ENCODE measurements around the gene TRAF2.

The TRAF2 gene

GRCh38 chr9:136847826-136848392 is 38.4 kb upstream of the TRAF2 start:
- DNase-seq: peak; percentile 92

- peak; percentile 72 for DNase-seq
Observed at GRCh38 chr9:136848393-136849037, 37.8 kb upstream of the TRAF2 start.

- peak; percentile 99 for DNase-seq
Observed at GRCh38 chr9:136849038-136849959, 37.0 kb upstream of the TRAF2 start, which contains the start of gene PHPT1. PHPT1 (plus strand) TSS chr9:136849409; CDS start chr9:136849431, 22 bp downstream.

GRCh38 chr9:136849960-136850865 is 36.1 kb upstream of the TRAF2 start:
- no peak for DNase-seq

- no peak for DNase-seq
Observed at GRCh38 chr9:136850866-136851775, 35.2 kb upstream of the TRAF2 start.

GRCh38 chr9:136851941-136852663 is 34.2 kb upstream of the TRAF2 start, which contains the start of gene MAMDC4:
MAMDC4 (plus strand) TSS chr9:136852346; CDS start chr9:136852417, 71 bp downstream.
- no peak for DNase-seq

- DNase-seq: no peak
Observed at GRCh38 chr9:136852664-136853595, 33.4 kb upstream of the TRAF2 start.

GRCh38 chr9:136853596-136854112 is 32.7 kb upstream of the TRAF2 start:
- no peak for DNase-seq

GRCh38 chr9:136854113-136854841 is 32.0 kb upstream of the TRAF2 start:
- DNase-seq: no peak

- DNase-seq: no peak
Observed at GRCh38 chr9:136854842-136855460, 31.4 kb upstream of the TRAF2 start.

- DNase-seq: no peak
Observed at GRCh38 chr9:136855461-136856078, 30.7 kb upstream of the TRAF2 start.

- no peak for DNase-seq
Observed at GRCh38 chr9:136856079-136856476, 30.2 kb upstream of the TRAF2 start.

GRCh38 chr9:136856541-136857141 is 29.7 kb upstream of the TRAF2 start:
- DNase-seq: no peak

- DNase-seq: no peak
Observed at GRCh38 chr9:136857166-136857565, 29.1 kb upstream of the TRAF2 start.

- DNase-seq: no peak
Observed at GRCh38 chr9:136857581-136858412, 28.5 kb upstream of the TRAF2 start.

- no peak for DNase-seq
Observed at GRCh38 chr9:136858452-136858843, 27.9 kb upstream of the TRAF2 start.
